ENCODE data around the gene GAS2L2.
"Not testable (repeated sequence)": the region's sequence is repeated elsewhere in the genome, so short reads cannot be mapped to it uniquely, and the experiment has no call there.

GAS2L2 gene

GRCh38 chr17:35766903-35767510 is 14.0 kb upstream of the GAS2L2 start:
- TF ChIP-seq JUND (IDR thresholded peaks at IDR 0.05; ENCODE audit: low read depth) = no peak
- peak; percentile 72 to 93 for DNase-seq (ENCODE audit: low read depth in 1 of 2, low spot score in 1 of 2)
- in situ Hi-C loops (cut with HindIII; ENCODE audit: low pct_unique_long_range_greater_than_20kb, low sequenced_read_pairs) = no loop called here

- no peak for TF ChIP-seq JUND (IDR thresholded peaks at IDR 0.05; ENCODE audit: low read depth)
- DNase-seq (ENCODE audit: low read depth in 1 of 2, low spot score in 1 of 2) = no peak
- in situ Hi-C loops (cut with HindIII; ENCODE audit: low pct_unique_long_range_greater_than_20kb, low sequenced_read_pairs) = no loop called here
Observed at GRCh38 chr17:35766489-35766877, 13.4 kb upstream of the GAS2L2 start.

- no peak for TF ChIP-seq JUND (IDR thresholded peaks at IDR 0.05; ENCODE audit: low read depth)
- no peak for DNase-seq (ENCODE audit: low read depth in 1 of 2, low spot score in 1 of 2)
- in situ Hi-C loops (cut with HindIII; ENCODE audit: low pct_unique_long_range_greater_than_20kb, low sequenced_read_pairs) = no loop called here
Observed at GRCh38 chr17:35765756-35766488, 12.9 kb upstream of the GAS2L2 start.

GRCh38 chr17:35765086-35765710 is 12.2 kb upstream of the GAS2L2 start:
- DNase-seq (ENCODE audit: low read depth in 1 of 2, low spot score in 1 of 2) = no peak
- in situ Hi-C loops (cut with HindIII; ENCODE audit: low pct_unique_long_range_greater_than_20kb, low sequenced_read_pairs) = no loop called here
- TF ChIP-seq JUND (IDR thresholded peaks at IDR 0.05; ENCODE audit: low read depth) = no peak

- DNase-seq (ENCODE audit: low read depth in 1 of 2, low spot score in 1 of 2) = peak; percentile 94 to 99
- no peak for TF ChIP-seq JUND (IDR thresholded peaks at IDR 0.05; ENCODE audit: low read depth)
- in situ Hi-C loops (cut with HindIII; ENCODE audit: low pct_unique_long_range_greater_than_20kb, low sequenced_read_pairs) = no loop called here
Observed at GRCh38 chr17:35764123-35764991, 11.3 kb upstream of the GAS2L2 start.

- in situ Hi-C loops (cut with HindIII; ENCODE audit: low pct_unique_long_range_greater_than_20kb, low sequenced_read_pairs) = no loop called here
- no peak for TF ChIP-seq JUND (IDR thresholded peaks at IDR 0.05; ENCODE audit: low read depth)
- no peak for DNase-seq (ENCODE audit: low read depth in 1 of 2, low spot score in 1 of 2)
Observed at GRCh38 chr17:35763767-35764122, 10.7 kb upstream of the GAS2L2 start.

- in situ Hi-C loops (cut with HindIII; ENCODE audit: low pct_unique_long_range_greater_than_20kb, low sequenced_read_pairs) = no loop called here
- TF ChIP-seq JUND (IDR thresholded peaks at IDR 0.05; ENCODE audit: low read depth) = no peak
- DNase-seq (ENCODE audit: low read depth in 1 of 2, low spot score in 1 of 2) = no peak
Observed at GRCh38 chr17:35761601-35762000, 8.6 kb upstream of the GAS2L2 start.

- no peak for TF ChIP-seq JUND (IDR thresholded peaks at IDR 0.05; ENCODE audit: low read depth)
- no peak for DNase-seq (ENCODE audit: low read depth in 1 of 2, low spot score in 1 of 2)
- in situ Hi-C loops (cut with HindIII; ENCODE audit: low pct_unique_long_range_greater_than_20kb, low sequenced_read_pairs) = no loop called here
Observed at GRCh38 chr17:35760587-35760986, 7.5 kb upstream of the GAS2L2 start, which contains the start of gene C17orf50. Gene C17orf50, plus strand, starts transcription at chr17:35760887. Its CDS starts 55 bp downstream, at chr17:35760942.

- TF ChIP-seq JUND (IDR thresholded peaks at IDR 0.05; ENCODE audit: low read depth) = no peak
- in situ Hi-C loops (cut with HindIII; ENCODE audit: low pct_unique_long_range_greater_than_20kb, low sequenced_read_pairs) = no loop called here
- no peak for DNase-seq (ENCODE audit: low read depth in 1 of 2, low spot score in 1 of 2)
Observed at GRCh38 chr17:35757243-35757642, 4.2 kb upstream of the GAS2L2 start.

GRCh38 chr17:35752471-35752870 is 568 bp downstream of the GAS2L2 start:
- DNase-seq (ENCODE audit: low read depth in 1 of 2, low spot score in 1 of 2) = peak; percentile 65 to 81
- in situ Hi-C loops (cut with HindIII; ENCODE audit: low pct_unique_long_range_greater_than_20kb, low sequenced_read_pairs) = no loop called here
- TF ChIP-seq JUND (IDR thresholded peaks at IDR 0.05; ENCODE audit: low read depth) = no peak

- DNase-seq (ENCODE audit: low read depth in 1 of 2, low spot score in 1 of 2); in situ Hi-C loops (cut with HindIII; ENCODE audit: low pct_unique_long_range_greater_than_20kb, low sequenced_read_pairs): not testable (repeated sequence)
Observed at GRCh38 chr17:35751541-35751940, 1.5 kb downstream of the GAS2L2 start.

GRCh38 chr17:35750526-35751395 is 2.3 kb downstream of the GAS2L2 start:
- in situ Hi-C loops (cut with HindIII; ENCODE audit: low pct_unique_long_range_greater_than_20kb, low sequenced_read_pairs) = no loop called here
- DNase-seq (ENCODE audit: low read depth in 1 of 2, low spot score in 1 of 2) = no peak
- no peak for TF ChIP-seq JUND (IDR thresholded peaks at IDR 0.05; ENCODE audit: low read depth)
